ENCODE data around the gene ARL8B. TPM values are rescaled to one million over a fixed set of nuclear protein-coding genes. Genes with fewer than 3 reads are reported as not detected.

Gene ARL8B
- polyA plus RNA-seq, 1 donor (not counting 4 experiments of a cell fraction or from before 2014, with no cell fraction given): 102 TPM

GRCh38 chr3:5138214-5138981 is 16.3 kb downstream of the ARL8B start:
- H3K9me1 ChIP-seq (ENCODE audit: control insufficient read depth, extremely low read depth, insufficient read depth, low read length): no peaks in the 10 kb centered on the region
- no peak overlapping the region for H3K4me2 ChIP-seq (ENCODE audit: control insufficient read depth, extremely low read depth, insufficient read depth, low read depth, low read length)
- H4K20me1 ChIP-seq (ENCODE audit: control insufficient read depth, extremely low read depth, insufficient read depth, low read length): peaks cover 10% of the 10 kb centered on the region
- peaks cover 97% of the 10 kb centered on the region for H3K79me2 ChIP-seq (ENCODE audit: control insufficient read depth, insufficient read depth, low read length)
- dilution Hi-C loops (cut with MboI; ENCODE audit: extremely low pct_ligation_motif_present, low sequenced_read_pairs): no loop called here
- no peak overlapping the region for H3K4me3 ChIP-seq (ENCODE audit: control insufficient read depth in 2 of 3, extremely low read depth in 1 of 3, insufficient read depth in 2 of 3, low read depth in 1 of 3, low read length in 3 of 3)
- peaks cover 40% of the 10 kb centered on the region for H3K4me1 ChIP-seq (ENCODE audit: control insufficient read depth, extremely low read depth, insufficient read depth, low read length)
- no peaks in the 10 kb centered on the region for H3K9me3 ChIP-seq (ENCODE audit: control insufficient read depth, low read depth, low read length)
- H3K36me3 ChIP-seq (ENCODE audit: control insufficient read depth in 2 of 2, extremely low read depth in 1 of 2, insufficient read depth in 2 of 2, low read length in 2 of 2): no peaks in the 10 kb centered on the region
- H2AFZ ChIP-seq (ENCODE audit: control insufficient read depth, low read length): no peak overlapping the region
- FAIRE-seq (no peak), DNase-seq (ENCODE audit: low read depth, low spot score) (no peak)
- no peaks in the 10 kb centered on the region for H3K27me3 ChIP-seq (ENCODE audit: control insufficient read depth, extremely low read depth, insufficient read depth, low read length)
- no peak for TF ChIP-seq EZH2 (IDR thresholded peaks at IDR 0.05; ENCODE audit: low read length)
- TF ChIP-seq, protein P1, sequence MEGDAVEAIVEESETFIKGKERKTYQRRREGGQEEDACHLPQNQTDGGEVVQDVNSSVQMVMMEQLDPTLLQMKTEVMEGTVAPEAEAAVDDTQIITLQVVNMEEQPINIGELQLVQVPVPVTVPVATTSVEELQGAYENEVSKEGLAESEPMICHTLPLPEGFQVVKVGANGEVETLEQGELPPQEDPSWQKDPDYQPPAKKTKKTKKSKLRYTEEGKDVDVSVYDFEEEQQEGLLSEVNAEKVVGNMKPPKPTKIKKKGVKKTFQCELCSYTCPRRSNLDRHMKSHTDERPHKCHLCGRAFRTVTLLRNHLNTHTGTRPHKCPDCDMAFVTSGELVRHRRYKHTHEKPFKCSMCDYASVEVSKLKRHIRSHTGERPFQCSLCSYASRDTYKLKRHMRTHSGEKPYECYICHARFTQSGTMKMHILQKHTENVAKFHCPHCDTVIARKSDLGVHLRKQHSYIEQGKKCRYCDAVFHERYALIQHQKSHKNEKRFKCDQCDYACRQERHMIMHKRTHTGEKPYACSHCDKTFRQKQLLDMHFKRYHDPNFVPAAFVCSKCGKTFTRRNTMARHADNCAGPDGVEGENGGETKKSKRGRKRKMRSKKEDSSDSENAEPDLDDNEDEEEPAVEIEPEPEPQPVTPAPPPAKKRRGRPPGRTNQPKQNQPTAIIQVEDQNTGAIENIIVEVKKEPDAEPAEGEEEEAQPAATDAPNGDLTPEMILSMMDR (optimal IDR thresholded peaks at IDR 0.05 in 1 of 3, IDR thresholded peaks at IDR 0.05 in 1 of 3, conservative IDR thresholded peaks at IDR 0.05 in 1 of 3; ENCODE audit: extremely low read depth in 1 of 3, insufficient read depth in 2 of 3, low read length in 3 of 3): no peak
- H3K9ac ChIP-seq (ENCODE audit: control insufficient read depth, extremely low read depth, insufficient read depth, low read length): no peak overlapping the region
- no peak overlapping the region for H3K27ac ChIP-seq (ENCODE audit: control insufficient read depth, insufficient read depth, low read length)

GRCh38 chr3:5140230-5140621 is 18.1 kb downstream of the ARL8B start:
- H3K27ac ChIP-seq (ENCODE audit: control insufficient read depth, insufficient read depth, low read length): no peak overlapping the region
- no peaks in the 10 kb centered on the region for H3K9me3 ChIP-seq (ENCODE audit: control insufficient read depth, low read depth, low read length)
- H3K79me2 ChIP-seq (ENCODE audit: control insufficient read depth, insufficient read depth, low read length): peaks cover 98% of the 10 kb centered on the region
- H3K4me1 ChIP-seq (ENCODE audit: control insufficient read depth, extremely low read depth, insufficient read depth, low read length): peaks cover 46% of the 10 kb centered on the region
- peaks cover 10% of the 10 kb centered on the region for H4K20me1 ChIP-seq (ENCODE audit: control insufficient read depth, extremely low read depth, insufficient read depth, low read length)
- H3K4me3 ChIP-seq (ENCODE audit: control insufficient read depth in 2 of 3, extremely low read depth in 1 of 3, insufficient read depth in 2 of 3, low read depth in 1 of 3, low read length in 3 of 3): no peak overlapping the region
- no peak overlapping the region for H2AFZ ChIP-seq (ENCODE audit: control insufficient read depth, low read length)
- no peak overlapping the region for H3K9ac ChIP-seq (ENCODE audit: control insufficient read depth, extremely low read depth, insufficient read depth, low read length)
- DNase-seq (ENCODE audit: low read depth, low spot score): no peak
- H3K36me3 ChIP-seq (ENCODE audit: control insufficient read depth in 2 of 2, extremely low read depth in 1 of 2, insufficient read depth in 2 of 2, low read length in 2 of 2): no peaks in the 10 kb centered on the region
- H3K9me1 ChIP-seq (ENCODE audit: control insufficient read depth, extremely low read depth, insufficient read depth, low read length): no peaks in the 10 kb centered on the region
- no peak for TF ChIP-seq EZH2 (IDR thresholded peaks at IDR 0.05; ENCODE audit: low read length)
- TF ChIP-seq, protein P1 (optimal IDR thresholded peaks at IDR 0.05 in 1 of 3, IDR thresholded peaks at IDR 0.05 in 1 of 3, conservative IDR thresholded peaks at IDR 0.05 in 1 of 3; ENCODE audit: extremely low read depth in 1 of 3, insufficient read depth in 2 of 3, low read length in 3 of 3): no peak
- dilution Hi-C loops (cut with MboI; ENCODE audit: extremely low pct_ligation_motif_present, low sequenced_read_pairs): loop anchor here (5.0 kb wide), 1 partner anchor 38 kb away; no protein-coding TSS in a partner anchor
- H3K4me2 ChIP-seq (ENCODE audit: control insufficient read depth, extremely low read depth, insufficient read depth, low read depth, low read length): no peak overlapping the region
- no peaks in the 10 kb centered on the region for H3K27me3 ChIP-seq (ENCODE audit: control insufficient read depth, extremely low read depth, insufficient read depth, low read length)
- no peak for FAIRE-seq

All from keratinocyte (primary cell).